GM19452 (cell line): ENCODE data around the gene MRPS16.
"Not testable (repeated sequence)": the region's sequence is repeated elsewhere in the genome, so short reads cannot be mapped to it uniquely, and the experiment has no call there.

ENCODE experiments used
- ATAC-seq: cut with Tn5 transposase; IDR thresholded peaks from one replicate; pipeline ENCODE4 v1.9.1; 2021; ENCODE audit not compliant: unreplicated experiment

MRPS16 gene

GRCh38 chr10:73252445-73253224 lies at the start of gene MRPS16:
Gene MRPS16 (minus strand): TSS chr10:73252644. CDS start chr10:73252482, 162 bp downstream.
- peak; percentile 77 for ATAC-seq

GRCh38 chr10:73296946-73297345 lies 44.5 kb upstream of the MRPS16 start:
- no peak for ATAC-seq

- ATAC-seq: no peak
These were observed 41.0 kb upstream of the MRPS16 start for GRCh38 chr10:73293461-73293860.

GRCh38 chr10:73289958-73290357 lies 37.5 kb upstream of the MRPS16 start:
- no peak for ATAC-seq

GRCh38 chr10:73287441-73287840 lies 35.0 kb upstream of the MRPS16 start:
- no peak for ATAC-seq

GRCh38 chr10:73281097-73281496 lies 28.7 kb upstream of the MRPS16 start:
- no peak for ATAC-seq

- ATAC-seq: no peak
These were observed 12.0 kb upstream of the MRPS16 start for GRCh38 chr10:73264423-73264822.

- ATAC-seq: no peak
These were observed 11.4 kb upstream of the MRPS16 start for GRCh38 chr10:73263693-73264347.

GRCh38 chr10:73262880-73263555 lies 10.6 kb upstream of the MRPS16 start:
- ATAC-seq: no peak

GRCh38 chr10:73262105-73262730 lies 9.8 kb upstream of the MRPS16 start:
- ATAC-seq: no peak

- ATAC-seq: no peak
These were observed 9.0 kb upstream of the MRPS16 start for GRCh38 chr10:73261362-73261995.

GRCh38 chr10:73258612-73259011 lies 6.2 kb upstream of the MRPS16 start:
- ATAC-seq: not testable (repeated sequence)

- ATAC-seq: no peak
These were observed 746 bp upstream of the MRPS16 start for GRCh38 chr10:73253225-73253555.

- ATAC-seq: peak; percentile 48
These were observed 580 bp downstream of the MRPS16 start for GRCh38 chr10:73251683-73252444.

GRCh38 chr10:73248259-73248724 lies 4.2 kb downstream of the MRPS16 start:
- ATAC-seq: no peak

GRCh38 chr10:73247509-73248258 lies 4.8 kb downstream of the MRPS16 start:
- ATAC-seq: no peak

- ATAC-seq: peak; percentile 73
These were observed 5.6 kb downstream of the MRPS16 start, which contains the start of gene DNAJC9 for GRCh38 chr10:73246646-73247508. Gene DNAJC9 (minus strand): TSS chr10:73247255. CDS start chr10:73247189, 66 bp downstream.

- ATAC-seq: no peak
These were observed 6.2 kb downstream of the MRPS16 start for GRCh38 chr10:73246322-73246645.
